Measurements from ENCODE around the gene DOCK4. TPM values are rescaled to one million over a fixed set of nuclear protein-coding genes. Genes with fewer than 3 reads are reported as not detected.

The DOCK4 gene
- total RNA-seq, 3 donors from 2014 or later = 1.1 to 2.1 (median 2.1) TPM

DNA sequence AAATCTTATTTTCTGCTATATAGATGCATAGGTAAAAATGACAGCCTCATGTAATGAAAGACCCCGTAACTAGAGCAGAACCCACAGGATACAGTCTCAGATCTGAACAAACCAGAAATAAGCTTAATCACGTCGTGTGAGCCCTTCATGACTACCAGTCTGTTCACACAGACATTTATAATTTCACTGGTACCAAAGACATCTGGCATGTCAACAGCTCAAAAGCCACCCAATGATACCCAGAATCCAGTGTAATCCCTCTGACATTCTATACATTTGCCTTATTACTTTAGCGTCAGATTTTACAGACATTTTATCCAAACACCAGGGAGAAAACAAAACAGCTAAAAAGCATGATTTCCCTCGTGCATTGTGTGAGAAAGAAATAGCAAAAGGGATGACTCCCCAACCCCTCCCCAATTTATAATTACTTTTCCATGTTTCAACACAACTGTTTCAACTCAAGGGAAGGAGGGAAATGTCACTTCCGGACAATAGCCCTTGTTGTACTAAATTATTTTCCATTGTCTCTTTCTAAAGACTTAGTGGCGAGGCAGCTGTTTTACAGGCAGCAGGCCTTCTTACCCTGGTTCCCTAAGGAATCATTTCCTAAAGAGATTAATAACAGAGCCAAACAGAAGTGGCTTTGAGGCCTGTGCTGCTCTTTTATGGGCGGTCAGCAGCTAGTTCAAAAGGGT, 33.2 kb downstream of the DOCK4 start:
- Mint-ChIP-seq H3K27me3 (ENCODE audit: low read depth) (peaks cover 32% of the 10 kb centered on the region), H3K9me3 (no peaks in the 10 kb centered on the region), H3K4me1 (ENCODE audit: low read depth) (no peaks in the 10 kb centered on the region), H3K4me3 (no peak overlapping the region), H3K36me3 (ENCODE audit: insufficient read depth) (no peaks in the 10 kb centered on the region)
- DNase-seq = no peak
- no peak for ATAC-seq

DNA sequence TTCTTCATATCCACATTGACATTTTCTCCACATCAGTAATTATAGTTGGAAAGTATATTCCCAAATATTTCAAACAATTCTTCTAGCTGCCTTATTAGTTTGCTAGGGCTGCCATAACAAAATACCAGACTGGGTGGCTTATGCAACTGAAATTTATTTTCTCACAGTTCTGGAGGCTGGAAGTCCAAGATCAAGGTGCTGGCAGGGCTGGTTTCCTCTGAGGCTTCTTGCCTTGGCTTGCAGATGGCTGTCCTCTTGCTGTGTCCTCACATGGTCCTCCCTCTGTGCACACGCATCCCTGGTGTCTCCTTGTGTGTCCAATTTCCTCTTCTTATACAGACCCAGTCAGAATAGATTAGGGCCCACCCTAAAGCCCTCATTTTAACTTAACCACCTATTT, 34.5 kb downstream of the DOCK4 start:
- no peaks in the 10 kb centered on the region for H3K4me1 Mint-ChIP-seq (ENCODE audit: low read depth)

DNA sequence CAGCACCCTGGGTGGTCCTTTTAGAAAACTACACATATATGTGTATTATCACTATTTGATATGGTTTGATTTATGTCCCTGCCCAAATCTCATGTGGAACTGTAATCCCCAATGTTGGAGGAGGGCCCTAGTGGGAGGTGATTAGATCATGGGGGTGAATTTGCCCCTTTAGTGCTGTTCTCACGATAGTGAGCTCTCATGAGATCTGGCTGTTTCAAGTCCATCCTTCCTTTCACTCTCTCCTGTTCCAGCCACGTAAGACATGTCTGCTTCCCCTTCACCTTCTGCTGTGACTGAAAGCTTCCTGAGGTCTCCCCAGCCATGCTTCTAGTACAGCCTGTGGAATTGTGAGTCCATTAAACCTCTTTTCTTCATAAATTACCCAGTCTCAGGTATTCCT, 37.3 kb downstream of the DOCK4 start:
- Mint-ChIP-seq H3K4me3 (no peak overlapping the region), H3K4me1 (ENCODE audit: low read depth) (no peaks in the 10 kb centered on the region)

More for the DNA sequence above, 34.5 kb downstream of the DOCK4 start:
- no peak for ATAC-seq
- Mint-ChIP-seq H3K27me3 (ENCODE audit: low read depth) (peaks cover 25% of the 10 kb centered on the region), H3K36me3 (ENCODE audit: insufficient read depth) (no peaks in the 10 kb centered on the region), H3K9me3 (no peaks in the 10 kb centered on the region), H3K4me3 (no peak overlapping the region)
- no peak for DNase-seq

DNA sequence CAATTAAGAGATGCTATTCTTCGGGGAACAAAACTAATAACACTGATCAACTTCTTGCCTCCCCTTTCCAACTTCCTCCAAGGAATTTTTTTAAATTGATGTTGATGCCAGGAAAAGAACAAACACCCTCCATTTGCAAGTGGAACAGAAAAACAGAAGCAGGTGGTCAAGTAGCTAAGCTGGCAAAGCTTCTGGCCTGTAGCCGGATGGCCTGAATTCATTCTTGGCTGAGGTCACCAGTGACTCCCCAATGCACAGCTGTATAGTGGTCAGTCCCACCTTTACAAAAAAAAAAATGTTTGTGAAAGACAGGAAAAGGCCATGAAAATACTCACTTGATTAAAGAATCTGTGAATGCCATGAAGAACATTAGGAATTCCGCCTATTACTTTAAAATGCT, 39.1 kb downstream of the DOCK4 start:
- Mint-ChIP-seq H3K36me3 (ENCODE audit: insufficient read depth) (no peaks in the 10 kb centered on the region), H3K27me3 (ENCODE audit: low read depth) (peaks cover 6% of the 10 kb centered on the region), H3K4me1 (ENCODE audit: low read depth) (no peaks in the 10 kb centered on the region), H3K9me3 (no peaks in the 10 kb centered on the region), H3K4me3 (no peak overlapping the region)
- DNase-seq (no peak), ATAC-seq (no peak)

More for the DNA sequence above, 37.3 kb downstream of the DOCK4 start:
- ATAC-seq (no peak), DNase-seq (no peak)
- Mint-ChIP-seq H3K9me3 (no peaks in the 10 kb centered on the region), H3K27me3 (ENCODE audit: low read depth) (peaks cover 14% of the 10 kb centered on the region), H3K36me3 (ENCODE audit: insufficient read depth) (no peaks in the 10 kb centered on the region)

DNA sequence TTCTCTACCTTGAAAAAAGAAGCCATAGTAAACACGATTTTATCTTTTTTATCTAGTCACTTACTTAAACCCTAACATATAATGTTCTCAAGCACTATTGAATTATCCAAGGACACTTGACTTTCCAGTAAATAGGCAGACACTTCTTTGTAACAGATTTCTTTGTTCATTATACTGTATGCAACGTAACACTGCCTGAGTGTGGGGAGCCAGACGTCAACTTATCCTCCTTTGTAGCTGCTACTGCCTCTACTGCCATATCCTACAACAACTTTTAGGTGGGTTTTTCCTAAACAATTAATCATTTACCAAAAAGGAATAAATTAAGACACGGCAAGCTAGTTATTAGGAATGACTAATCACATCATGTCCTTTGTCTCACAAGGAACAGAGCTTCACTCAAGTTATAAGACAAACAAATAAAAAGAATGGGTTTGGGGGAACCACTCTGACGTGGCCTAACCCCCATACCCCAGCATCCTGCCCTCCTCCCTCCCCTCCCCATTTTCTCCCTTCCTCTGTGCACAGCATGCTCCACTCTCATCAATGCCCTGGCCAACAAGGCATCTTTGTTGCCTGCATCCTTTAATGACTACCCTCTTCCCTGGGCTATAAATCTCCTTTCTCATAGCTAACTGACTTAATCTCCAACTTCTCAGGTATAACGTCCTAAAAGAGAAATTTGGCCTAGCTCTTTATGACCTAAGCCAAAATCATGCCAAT, 43.3 kb downstream of the DOCK4 start:
- DNase-seq = no peak
- Mint-ChIP-seq H3K9me3 (no peaks in the 10 kb centered on the region), H3K27me3 (ENCODE audit: low read depth) (peaks cover 6% of the 10 kb centered on the region), H3K36me3 (ENCODE audit: insufficient read depth) (no peaks in the 10 kb centered on the region), H3K4me3 (no peak overlapping the region), H3K4me1 (ENCODE audit: low read depth) (no peaks in the 10 kb centered on the region)
- no peak for ATAC-seq

DNA sequence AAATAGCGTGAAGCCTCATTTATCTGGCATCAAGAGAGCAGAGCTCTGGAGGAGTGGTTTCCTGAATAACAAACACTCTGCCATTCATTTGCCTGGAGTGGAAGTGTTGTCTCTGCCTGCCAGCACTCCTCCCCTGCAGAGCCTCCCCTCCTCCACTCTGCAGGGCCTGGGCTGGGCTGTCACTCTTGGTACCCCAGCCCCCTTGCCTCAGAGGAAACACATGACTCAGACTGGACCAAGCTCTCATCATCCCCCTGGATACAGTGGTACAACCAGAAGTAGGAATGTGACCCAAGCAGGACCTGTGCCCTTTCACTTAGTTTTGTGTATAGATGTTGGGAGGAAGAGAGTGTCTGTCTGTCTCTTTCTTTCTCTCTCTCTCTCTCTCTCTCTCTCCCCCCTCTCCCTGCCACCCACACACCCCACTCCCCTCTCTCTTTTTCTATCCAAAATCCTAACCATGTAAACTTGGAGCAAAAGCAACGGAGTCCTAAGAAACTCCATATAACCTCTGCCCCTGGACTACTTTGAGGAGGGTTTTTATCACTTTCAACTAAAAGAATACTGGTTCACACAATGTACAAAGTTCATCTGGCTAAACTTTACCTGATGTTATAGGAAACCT, 43.9 kb downstream of the DOCK4 start:
- DNase-seq = no peak
- Mint-ChIP-seq H3K4me1 (ENCODE audit: low read depth) (no peaks in the 10 kb centered on the region), H3K27me3 (ENCODE audit: low read depth) (peaks cover 6% of the 10 kb centered on the region), H3K36me3 (ENCODE audit: insufficient read depth) (no peaks in the 10 kb centered on the region), H3K9me3 (no peaks in the 10 kb centered on the region), H3K4me3 (no peak overlapping the region)
- no peak for ATAC-seq

DNA sequence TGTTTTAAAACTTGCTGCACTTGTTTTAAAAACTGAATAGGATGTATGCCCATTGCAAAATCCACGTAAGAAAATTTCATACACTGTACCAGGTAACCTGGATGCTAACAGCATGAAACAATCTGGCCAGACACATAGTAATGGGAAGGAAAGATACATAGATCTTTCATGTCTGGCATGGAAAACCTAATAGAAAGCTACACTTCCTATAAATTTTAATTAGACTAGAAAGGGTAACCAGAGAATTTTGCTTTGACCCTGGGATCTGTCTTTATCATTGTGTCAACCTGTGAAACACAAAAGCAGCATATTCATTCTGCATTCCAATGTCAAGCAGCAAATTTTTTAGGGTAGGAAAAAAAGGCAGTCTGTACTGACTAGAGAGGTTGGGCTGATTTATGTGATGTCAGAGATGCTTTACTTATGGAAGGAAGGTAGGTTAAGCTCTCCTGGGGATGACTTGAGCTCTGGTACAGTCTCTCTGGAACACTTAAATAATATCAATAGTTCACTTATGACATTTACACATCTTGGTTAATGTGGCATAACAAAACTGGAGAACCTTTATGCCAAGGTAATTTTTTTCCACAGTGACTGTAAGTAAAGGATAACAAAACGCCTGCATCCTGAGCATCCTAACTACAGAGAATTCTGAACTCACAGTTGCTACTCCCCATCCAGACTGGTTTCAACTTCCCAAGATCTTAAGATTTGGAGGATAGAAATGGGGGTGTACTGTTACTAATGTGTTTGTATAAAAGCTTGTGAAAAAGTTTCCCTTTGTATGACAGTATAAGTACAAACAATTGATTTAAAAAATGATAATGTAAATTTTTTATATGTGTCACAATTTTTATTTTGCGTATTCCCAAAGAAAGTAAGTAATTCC, 44.7 kb downstream of the DOCK4 start:
- no peak for ATAC-seq
- DNase-seq = no peak
- Mint-ChIP-seq H3K4me3 (no peak overlapping the region), H3K9me3 (no peaks in the 10 kb centered on the region), H3K36me3 (ENCODE audit: insufficient read depth) (no peaks in the 10 kb centered on the region), H3K27me3 (ENCODE audit: low read depth) (peaks cover 6% of the 10 kb centered on the region), H3K4me1 (ENCODE audit: low read depth) (no peaks in the 10 kb centered on the region)

DNA sequence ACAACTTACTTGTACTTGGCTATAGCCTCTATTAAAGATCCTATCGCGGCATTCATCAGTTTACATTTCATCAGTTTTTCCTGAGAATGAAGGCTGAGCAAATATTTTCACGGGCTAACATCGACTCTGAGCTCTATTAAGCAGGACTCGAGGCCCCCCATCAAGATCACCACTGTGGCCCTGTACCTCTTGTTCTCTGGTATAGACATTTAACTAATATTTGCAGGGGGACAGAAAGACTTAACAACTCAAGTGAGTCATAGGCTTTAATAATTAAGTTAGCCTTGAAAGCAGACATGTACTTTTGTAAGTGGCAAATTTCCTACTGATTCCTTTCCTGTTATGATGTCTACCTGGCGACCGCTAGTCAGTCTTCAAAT, 45.4 kb downstream of the DOCK4 start:
- no peaks in the 10 kb centered on the region for H3K4me1 Mint-ChIP-seq (ENCODE audit: low read depth)
- no peaks in the 10 kb centered on the region for H3K9me3 Mint-ChIP-seq
- no peaks in the 10 kb centered on the region for H3K36me3 Mint-ChIP-seq (ENCODE audit: insufficient read depth)
- H3K27me3 Mint-ChIP-seq (ENCODE audit: low read depth) = peaks cover 6% of the 10 kb centered on the region
- H3K4me3 Mint-ChIP-seq = no peak overlapping the region
- ATAC-seq (no peak), DNase-seq (no peak)

DNA sequence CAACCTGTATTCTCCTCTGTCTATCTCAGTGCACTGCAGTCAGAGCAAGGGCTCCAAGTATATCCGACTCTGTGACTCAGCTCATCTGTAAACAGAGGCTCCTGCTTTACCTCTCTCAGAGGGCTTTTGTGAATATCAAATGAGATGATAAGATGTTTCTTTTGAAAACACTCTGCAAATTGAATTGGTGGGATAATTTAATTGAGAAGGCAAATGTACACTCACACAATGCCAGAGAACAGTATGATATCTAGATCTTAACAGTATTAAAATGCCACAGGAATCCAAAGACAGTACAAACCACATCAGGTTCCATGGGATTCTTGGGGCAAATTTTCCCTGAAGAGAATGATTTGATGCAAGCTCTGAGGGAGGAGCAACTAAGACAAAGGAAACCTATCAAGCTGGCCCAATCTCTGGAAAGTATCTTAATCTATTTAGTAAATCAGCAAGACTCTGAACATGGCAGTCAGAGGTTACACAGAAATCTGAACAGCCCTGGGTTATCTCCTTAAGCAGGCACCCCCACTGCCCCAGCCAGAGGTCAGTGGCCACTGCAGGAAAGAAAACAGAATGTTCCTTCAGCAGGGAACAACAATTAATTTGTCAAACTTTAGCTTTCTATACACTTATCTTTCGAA, 45.9 kb downstream of the DOCK4 start:
- no peak for DNase-seq
- no peaks in the 10 kb centered on the region for H3K9me3 Mint-ChIP-seq
- H3K36me3 Mint-ChIP-seq (ENCODE audit: insufficient read depth) = no peaks in the 10 kb centered on the region
- H3K4me1 Mint-ChIP-seq (ENCODE audit: low read depth) = no peaks in the 10 kb centered on the region
- H3K4me3 Mint-ChIP-seq = no peak overlapping the region
- ATAC-seq = no peak
- H3K27me3 Mint-ChIP-seq (ENCODE audit: low read depth) = peaks cover 6% of the 10 kb centered on the region

DNA sequence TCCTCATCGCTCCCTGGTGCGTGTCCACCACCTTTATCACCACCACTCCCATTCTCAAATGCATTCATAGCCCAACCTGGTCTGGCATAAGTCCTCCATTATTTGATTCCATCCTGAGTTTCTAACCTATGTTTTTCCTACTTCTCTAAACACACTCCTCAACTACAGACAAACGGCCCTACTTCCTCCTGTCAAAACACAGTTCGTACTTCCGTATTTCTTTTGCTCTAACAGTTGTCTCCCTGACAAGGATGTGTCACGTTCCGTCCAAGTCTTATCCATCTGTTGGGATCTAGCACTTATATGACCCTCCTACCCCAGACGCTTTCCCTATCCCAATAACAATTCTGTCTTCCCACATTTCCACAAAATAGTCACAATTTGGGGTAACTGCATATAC, 46.8 kb downstream of the DOCK4 start:
- Mint-ChIP-seq H3K4me1 (ENCODE audit: low read depth) (no peaks in the 10 kb centered on the region), H3K4me3 (no peak overlapping the region), H3K36me3 (ENCODE audit: insufficient read depth) (no peaks in the 10 kb centered on the region), H3K9me3 (no peaks in the 10 kb centered on the region), H3K27me3 (ENCODE audit: low read depth) (peaks cover 9% of the 10 kb centered on the region)
- no peak for ATAC-seq
- DNase-seq = no peak

DNA sequence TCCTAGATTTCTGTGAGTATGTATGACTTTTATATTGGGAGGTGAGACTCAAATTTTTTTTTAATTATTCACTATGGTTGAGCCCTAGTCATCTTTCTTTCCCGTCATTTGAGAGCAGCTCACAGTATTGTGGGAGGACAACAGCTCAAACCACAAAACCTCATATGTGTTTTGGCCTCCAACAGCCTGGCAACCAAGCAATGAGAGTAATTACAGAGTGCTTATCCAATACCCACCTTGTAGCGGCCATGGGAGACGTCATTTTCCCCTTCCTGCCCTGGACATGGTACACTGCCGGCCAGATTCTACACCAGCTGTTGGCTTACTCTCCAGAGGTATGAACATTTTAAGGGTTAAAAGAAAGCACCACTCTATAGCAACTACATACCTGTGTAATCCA, 49.1 kb downstream of the DOCK4 start:
- H3K9me3 Mint-ChIP-seq = no peaks in the 10 kb centered on the region
- DNase-seq (no peak), ATAC-seq (no peak)
- peaks cover 9% of the 10 kb centered on the region for H3K27me3 Mint-ChIP-seq (ENCODE audit: low read depth)
- H3K36me3 Mint-ChIP-seq (ENCODE audit: insufficient read depth) = no peaks in the 10 kb centered on the region
- no peaks in the 10 kb centered on the region for H3K4me1 Mint-ChIP-seq (ENCODE audit: low read depth)
- no peak overlapping the region for H3K4me3 Mint-ChIP-seq

DNA sequence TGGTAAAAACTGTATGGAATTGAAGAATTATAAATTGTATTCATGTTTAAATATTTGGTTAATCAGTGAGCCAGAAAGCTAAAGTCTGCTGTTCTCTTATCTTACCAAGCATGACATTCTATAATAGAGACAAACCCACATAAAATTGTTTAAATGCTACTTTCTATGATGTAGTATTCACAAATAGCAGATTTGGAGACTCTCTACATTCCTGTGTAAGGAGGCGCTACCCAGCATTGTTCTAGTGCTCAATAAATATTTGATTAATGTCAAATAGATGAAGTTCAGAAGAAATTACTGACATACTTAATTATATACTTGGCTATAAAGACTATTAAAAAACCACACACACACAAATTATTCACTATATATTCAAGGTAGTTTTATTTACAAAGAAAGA, 49.8 kb downstream of the DOCK4 start:
- Mint-ChIP-seq H3K27me3 (ENCODE audit: low read depth) (peaks cover 12% of the 10 kb centered on the region), H3K4me3 (no peak overlapping the region), H3K36me3 (ENCODE audit: insufficient read depth) (no peaks in the 10 kb centered on the region), H3K4me1 (ENCODE audit: low read depth) (no peaks in the 10 kb centered on the region), H3K9me3 (no peaks in the 10 kb centered on the region)
- ATAC-seq (no peak), DNase-seq (no peak)

DNA sequence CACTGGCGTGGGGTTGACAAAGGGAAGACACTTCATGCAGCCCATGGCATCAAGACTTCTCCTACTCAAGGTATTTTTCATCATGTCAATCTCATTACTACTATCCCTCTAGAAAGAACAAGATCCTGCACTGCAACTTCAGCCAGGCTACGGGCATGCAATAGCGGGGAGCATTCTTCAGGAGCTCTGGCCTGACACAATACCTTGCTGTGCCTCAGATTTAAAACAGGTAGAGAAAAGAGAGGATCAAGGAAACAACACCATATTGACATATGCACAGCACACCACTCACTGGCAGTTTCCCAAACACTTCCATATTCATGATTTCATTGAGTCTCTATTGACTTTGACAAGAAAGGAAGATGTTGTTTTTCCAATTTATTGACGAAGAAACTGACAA, 51.5 kb downstream of the DOCK4 start:
- H3K27me3 Mint-ChIP-seq (ENCODE audit: low read depth) = peaks cover 21% of the 10 kb centered on the region
- H3K36me3 Mint-ChIP-seq (ENCODE audit: insufficient read depth) = no peaks in the 10 kb centered on the region
- H3K9me3 Mint-ChIP-seq = no peaks in the 10 kb centered on the region
- H3K4me3 Mint-ChIP-seq = no peak overlapping the region
- no peaks in the 10 kb centered on the region for H3K4me1 Mint-ChIP-seq (ENCODE audit: low read depth)
- DNase-seq (no peak), ATAC-seq (no peak)

DNA sequence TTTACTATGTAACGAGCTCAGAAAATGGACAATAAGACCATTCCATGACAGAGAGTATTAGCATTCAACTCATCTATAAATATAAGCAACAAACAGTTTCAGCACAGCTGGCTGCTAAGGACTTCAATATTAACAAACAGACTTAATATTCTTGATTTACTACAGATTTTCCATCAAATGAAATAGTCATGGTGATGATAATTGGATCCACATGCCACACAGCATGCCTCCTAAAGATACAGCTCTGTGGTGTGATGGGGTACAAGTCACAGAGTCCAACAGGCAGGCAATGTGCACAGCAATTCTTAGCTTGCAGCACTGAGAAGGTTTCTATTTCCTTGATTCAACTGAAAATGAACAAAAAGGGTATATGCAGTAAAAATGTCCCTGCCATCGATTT, 54.0 kb downstream of the DOCK4 start:
- H3K4me3 Mint-ChIP-seq = no peak overlapping the region
- DNase-seq (no peak), ATAC-seq (no peak)
- no peaks in the 10 kb centered on the region for H3K4me1 Mint-ChIP-seq (ENCODE audit: low read depth)
- no peaks in the 10 kb centered on the region for H3K36me3 Mint-ChIP-seq (ENCODE audit: insufficient read depth)
- no peaks in the 10 kb centered on the region for H3K9me3 Mint-ChIP-seq
- peaks cover 25% of the 10 kb centered on the region for H3K27me3 Mint-ChIP-seq (ENCODE audit: low read depth)
